Mesothelial cell of epicardium (in vitro differentiated cells): ENCODE results near the gene SFXN4. TPM values are rescaled to one million over a fixed set of nuclear protein-coding genes. Genes with fewer than 3 reads are reported as not detected.

Experiments used
- DNase-seq, 2 experiments: peaks; one replicate each; pipeline ENCODE4 v3.0.0; 2021; ENCODE audit warnings: low spot score in 2 of 2; ENCODE audit not compliant: unreplicated experiment in 2 of 2
- H3K27ac Mint-ChIP-seq: 2 replicates; pipeline ENCODE4 v1.8.0; 2021; ENCODE audit warnings: mixed read lengths
- H3K27me3 Mint-ChIP-seq: 2 replicates; pipeline ENCODE4 v1.8.0; 2021; ENCODE audit warnings: low read depth, mixed read lengths
- H3K36me3 Mint-ChIP-seq: 2 replicates; pipeline ENCODE4 v1.8.0; 2021; ENCODE audit warnings: mixed read lengths
- H3K4me1 Mint-ChIP-seq: 2 replicates; pipeline ENCODE4 v1.8.0; 2021; ENCODE audit warnings: mixed read lengths
- H3K4me3 Mint-ChIP-seq: 2 replicates; pipeline ENCODE4 v1.8.0; 2021; ENCODE audit warnings: mild to moderate bottlenecking, moderate library complexity, mixed read lengths
- H3K9me3 Mint-ChIP-seq: 2 replicates; pipeline ENCODE4 v1.8.0; 2021; ENCODE audit warnings: mixed read lengths
- total RNA-seq: library from RNA; stranded (reverse); gene quantifications from 3 replicates; pipeline ENCODE4 v1.2.1, GENCODE V29; 2021
- TF ChIP-seq, protein P1 (sequence below): fragments of 200-600 bp; sonication (generic); IDR thresholded peaks from one replicate; pipeline ENCODE4 v1.5.0; 2021; ENCODE audit warnings: antibody characterized with exemption; ENCODE audit not compliant: unreplicated experiment

Gene SFXN4
- total RNA-seq, 1 donor from 2014 or later, result 37.2 TPM

DNA sequence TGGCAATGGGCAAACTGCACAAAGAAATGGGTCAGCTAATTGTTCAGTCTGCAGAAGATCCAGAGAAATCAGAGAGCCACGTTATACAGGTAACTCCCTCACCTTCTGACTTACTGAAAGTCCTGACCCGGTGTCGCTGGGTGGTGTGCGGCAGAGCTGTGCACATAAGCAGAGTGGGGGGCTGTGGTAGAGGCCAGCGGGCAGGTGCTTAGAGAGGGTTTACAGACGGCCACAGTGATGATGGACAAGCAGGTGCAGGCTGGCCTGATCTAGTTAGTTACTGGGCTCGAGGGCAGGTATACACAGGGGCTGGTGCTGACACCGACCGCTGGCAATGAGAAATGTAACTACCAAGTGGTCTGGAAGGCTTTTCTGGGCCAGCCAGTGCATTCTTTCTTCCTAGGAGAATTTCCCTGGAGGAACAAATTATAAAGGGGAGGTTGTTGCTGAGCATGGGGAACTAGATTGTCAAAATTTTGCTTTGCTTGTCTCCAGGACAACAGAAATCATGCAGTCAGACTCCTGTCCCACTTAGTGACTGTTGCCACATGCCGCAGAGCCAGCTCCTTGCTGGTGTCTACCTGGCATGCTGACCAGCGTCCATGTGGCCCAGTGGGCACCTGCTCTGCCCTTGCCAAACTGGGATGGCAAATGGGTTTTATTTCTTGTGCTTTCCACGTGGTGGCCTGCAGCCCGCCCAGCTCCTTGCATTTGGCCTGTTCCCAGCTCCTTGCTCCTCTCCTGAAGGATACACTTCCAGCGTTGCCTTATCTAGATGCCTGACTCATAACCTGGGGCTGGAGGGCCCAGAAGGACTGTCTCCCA lies 32.8 kb downstream of the SFXN4 start:
- Mint-ChIP-seq H3K36me3 (peaks cover 49% of the 10 kb centered on the region), H3K27ac (no peak overlapping the region), H3K27me3 (no peaks in the 10 kb centered on the region)

DNA sequence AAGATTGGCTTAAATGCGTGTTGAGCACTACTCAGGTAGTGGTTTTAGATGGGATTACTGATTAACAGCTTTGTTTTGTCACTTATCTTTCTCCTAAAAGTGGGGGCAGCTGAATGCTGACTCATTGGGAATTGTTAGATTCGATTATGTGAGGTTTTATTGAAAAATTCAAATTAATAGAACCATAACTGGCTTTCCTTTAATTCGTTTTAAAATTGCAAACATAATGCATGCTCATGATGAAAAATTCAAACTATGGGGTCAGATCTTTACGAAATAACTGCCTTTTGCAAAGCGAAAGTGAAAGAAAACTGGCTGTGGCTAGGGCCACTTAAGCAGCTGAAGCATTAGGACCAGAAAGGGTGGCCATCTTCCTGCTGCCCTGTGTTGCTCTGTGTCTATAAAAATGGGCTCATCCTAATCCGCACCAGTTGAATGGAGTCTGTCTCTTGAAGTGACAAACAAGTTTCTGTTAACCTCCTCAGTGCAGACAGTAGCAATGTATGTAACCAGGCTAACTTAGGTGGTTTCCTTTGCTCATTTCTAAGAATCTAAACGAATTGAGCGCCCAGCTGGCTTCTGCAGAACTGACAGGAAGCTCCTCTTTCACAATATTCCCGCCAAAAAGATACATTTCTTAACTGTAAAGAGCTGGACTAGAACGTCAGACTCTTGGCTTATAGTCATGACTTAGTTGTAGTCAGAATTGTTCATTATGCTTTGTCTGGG lies 33.8 kb downstream of the SFXN4 start:
- H3K9me3 Mint-ChIP-seq, result no peaks in the 10 kb centered on the region
- peaks cover 51% of the 10 kb centered on the region for H3K36me3 Mint-ChIP-seq
- H3K4me3 Mint-ChIP-seq, result no peak overlapping the region
- H3K4me1 Mint-ChIP-seq, result no peaks in the 10 kb centered on the region
- DNase-seq, result no peak
- TF ChIP-seq, protein P1, sequence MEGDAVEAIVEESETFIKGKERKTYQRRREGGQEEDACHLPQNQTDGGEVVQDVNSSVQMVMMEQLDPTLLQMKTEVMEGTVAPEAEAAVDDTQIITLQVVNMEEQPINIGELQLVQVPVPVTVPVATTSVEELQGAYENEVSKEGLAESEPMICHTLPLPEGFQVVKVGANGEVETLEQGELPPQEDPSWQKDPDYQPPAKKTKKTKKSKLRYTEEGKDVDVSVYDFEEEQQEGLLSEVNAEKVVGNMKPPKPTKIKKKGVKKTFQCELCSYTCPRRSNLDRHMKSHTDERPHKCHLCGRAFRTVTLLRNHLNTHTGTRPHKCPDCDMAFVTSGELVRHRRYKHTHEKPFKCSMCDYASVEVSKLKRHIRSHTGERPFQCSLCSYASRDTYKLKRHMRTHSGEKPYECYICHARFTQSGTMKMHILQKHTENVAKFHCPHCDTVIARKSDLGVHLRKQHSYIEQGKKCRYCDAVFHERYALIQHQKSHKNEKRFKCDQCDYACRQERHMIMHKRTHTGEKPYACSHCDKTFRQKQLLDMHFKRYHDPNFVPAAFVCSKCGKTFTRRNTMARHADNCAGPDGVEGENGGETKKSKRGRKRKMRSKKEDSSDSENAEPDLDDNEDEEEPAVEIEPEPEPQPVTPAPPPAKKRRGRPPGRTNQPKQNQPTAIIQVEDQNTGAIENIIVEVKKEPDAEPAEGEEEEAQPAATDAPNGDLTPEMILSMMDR, result no peak
- no peaks in the 10 kb centered on the region for H3K27me3 Mint-ChIP-seq
- peak overlapping the region; percentile 7 for H3K27ac Mint-ChIP-seq

More for the DNA sequence above, 32.8 kb downstream of the SFXN4 start:
- Mint-ChIP-seq H3K4me3 (no peak overlapping the region), H3K9me3 (no peaks in the 10 kb centered on the region), H3K4me1 (no peaks in the 10 kb centered on the region)
- no peak for DNase-seq
- TF ChIP-seq, protein P1, result no peak

DNA sequence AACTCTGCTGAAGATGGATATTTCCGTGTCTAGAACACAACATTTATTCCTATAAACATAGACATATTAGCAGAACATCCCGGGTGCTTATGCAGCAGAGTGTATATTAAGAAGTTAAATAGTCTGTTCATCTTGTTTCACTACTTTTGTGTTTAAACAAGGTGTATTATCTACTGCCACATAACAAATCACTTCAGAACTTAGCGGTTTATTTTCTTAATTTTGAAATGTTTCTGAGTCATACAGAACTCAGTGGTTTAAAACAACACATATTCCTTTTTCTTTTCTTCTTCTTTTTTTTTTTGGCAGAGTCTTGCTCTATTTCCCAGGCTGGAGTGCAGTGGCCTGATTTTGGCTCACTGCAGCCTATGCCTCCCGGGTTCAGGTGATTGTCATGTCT lies 35.8 kb downstream of the SFXN4 start:
- Mint-ChIP-seq H3K4me1 (no peaks in the 10 kb centered on the region), H3K27me3 (no peaks in the 10 kb centered on the region), H3K9me3 (peaks cover 4% of the 10 kb centered on the region), H3K4me3 (no peak overlapping the region), H3K27ac (no peak overlapping the region), H3K36me3 (peaks cover 55% of the 10 kb centered on the region)
- no peak for DNase-seq
- TF ChIP-seq, protein P1, result no peak

DNA sequence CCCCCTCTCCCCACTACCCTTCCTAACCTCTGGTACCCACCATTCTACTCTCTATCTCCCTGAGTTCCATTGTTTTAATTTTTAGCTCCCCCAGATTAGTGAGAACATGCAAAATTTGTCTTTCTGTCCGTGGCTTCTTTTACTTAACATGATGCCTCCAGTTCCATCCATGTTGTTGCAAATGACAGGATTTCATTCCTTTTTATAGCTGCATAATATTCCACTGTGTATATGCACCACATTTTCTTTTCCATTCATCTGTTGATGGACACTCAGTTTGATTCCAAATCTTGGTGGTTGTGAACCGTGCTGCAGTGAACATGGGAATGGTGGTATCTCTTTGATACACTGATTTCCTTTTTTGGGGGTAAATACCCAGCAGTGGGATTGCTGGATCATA lies 39.6 kb downstream of the SFXN4 start:
- no peak for DNase-seq
- TF ChIP-seq, protein P1, result no peak
- Mint-ChIP-seq H3K9me3 (peaks cover 4% of the 10 kb centered on the region), H3K27ac (no peak overlapping the region), H3K4me1 (no peaks in the 10 kb centered on the region), H3K36me3 (peaks cover 39% of the 10 kb centered on the region), H3K4me3 (no peak overlapping the region), H3K27me3 (no peaks in the 10 kb centered on the region)

DNA sequence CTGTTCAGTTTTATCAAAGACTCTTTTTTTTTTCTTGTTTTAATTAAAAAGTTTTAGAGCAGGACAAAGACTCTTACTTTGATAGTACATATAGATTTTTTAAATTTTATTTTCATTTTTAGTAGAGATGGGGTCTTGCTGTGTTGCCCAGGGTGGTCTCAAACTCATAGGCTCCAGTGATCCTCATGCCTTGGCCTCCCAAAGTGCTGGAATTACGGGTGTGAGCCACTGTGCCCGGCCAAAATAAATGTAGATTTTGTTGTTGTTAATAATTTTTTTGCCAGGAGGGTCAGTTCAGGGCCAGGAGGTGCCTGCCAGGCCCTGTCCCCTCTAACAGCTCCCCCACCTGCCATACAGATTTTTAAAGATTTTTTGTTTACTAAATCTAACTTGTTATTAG lies 44.6 kb downstream of the SFXN4 start:
- TF ChIP-seq, protein P1, result no peak
- peaks cover 26% of the 10 kb centered on the region for H3K36me3 Mint-ChIP-seq
- no peak for DNase-seq
- peaks cover 2% of the 10 kb centered on the region for H3K9me3 Mint-ChIP-seq
- no peaks in the 10 kb centered on the region for H3K27me3 Mint-ChIP-seq
- H3K4me3 Mint-ChIP-seq, result no peak overlapping the region
- peaks cover 2% of the 10 kb centered on the region for H3K4me1 Mint-ChIP-seq
- no peak overlapping the region for H3K27ac Mint-ChIP-seq
